Ureter (tissue), 1 donor: ENCODE data around the gene NEO1. TPM values are rescaled to one million over a fixed set of nuclear protein-coding genes. Genes with fewer than 3 reads are reported as not detected.
A peak's percentile ranks its signal among the peaks of the same experiment; 100 is the strongest.
"Not testable (repeated sequence)": the region's sequence is repeated elsewhere in the genome, so short reads cannot be mapped to it uniquely, and the experiment has no call there.

ENCODE experiments used
- DNase-seq: peaks from one replicate; pipeline ENCODE4 v3.0.0-alpha.2; 2020; ENCODE audit warnings: low spot score
- total RNA-seq: library from RNA; stranded (reverse); gene quantifications from one replicate; pipeline ENCODE4 v1.2.4, GENCODE V29; 2023
- donor health status: DM: yes; HTN: yes; CAD: no.

Gene NEO1
- total RNA-seq, 1 donor from 2014 or later = 36.0 TPM

DNA sequence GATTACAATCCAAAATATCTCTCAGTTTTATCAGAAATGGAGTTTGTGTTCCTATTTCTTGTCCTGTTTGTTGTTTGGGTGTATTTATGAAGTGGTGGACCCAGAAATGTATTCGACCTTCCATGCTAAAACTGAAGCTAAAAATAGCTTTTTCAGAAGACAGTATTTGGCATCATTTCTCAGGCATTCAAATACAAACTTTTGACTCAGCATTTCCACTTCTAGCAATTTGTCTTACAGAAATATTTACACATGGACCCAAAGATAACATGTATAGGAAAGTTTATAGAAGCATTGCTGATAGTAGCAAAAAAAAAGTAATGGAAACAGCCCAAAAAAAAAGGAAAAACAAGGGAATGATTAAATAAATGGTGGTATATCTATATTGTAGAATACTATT is 160.2 kb downstream of the NEO1 start:
- DNase-seq = no peak

- not testable (repeated sequence) for DNase-seq
Measured at GRCh38 chr15:73221450-73221849, 169.2 kb downstream of the NEO1 start.

GRCh38 chr15:73225358-73226015 is 173.2 kb downstream of the NEO1 start:
- DNase-seq = no peak

DNA sequence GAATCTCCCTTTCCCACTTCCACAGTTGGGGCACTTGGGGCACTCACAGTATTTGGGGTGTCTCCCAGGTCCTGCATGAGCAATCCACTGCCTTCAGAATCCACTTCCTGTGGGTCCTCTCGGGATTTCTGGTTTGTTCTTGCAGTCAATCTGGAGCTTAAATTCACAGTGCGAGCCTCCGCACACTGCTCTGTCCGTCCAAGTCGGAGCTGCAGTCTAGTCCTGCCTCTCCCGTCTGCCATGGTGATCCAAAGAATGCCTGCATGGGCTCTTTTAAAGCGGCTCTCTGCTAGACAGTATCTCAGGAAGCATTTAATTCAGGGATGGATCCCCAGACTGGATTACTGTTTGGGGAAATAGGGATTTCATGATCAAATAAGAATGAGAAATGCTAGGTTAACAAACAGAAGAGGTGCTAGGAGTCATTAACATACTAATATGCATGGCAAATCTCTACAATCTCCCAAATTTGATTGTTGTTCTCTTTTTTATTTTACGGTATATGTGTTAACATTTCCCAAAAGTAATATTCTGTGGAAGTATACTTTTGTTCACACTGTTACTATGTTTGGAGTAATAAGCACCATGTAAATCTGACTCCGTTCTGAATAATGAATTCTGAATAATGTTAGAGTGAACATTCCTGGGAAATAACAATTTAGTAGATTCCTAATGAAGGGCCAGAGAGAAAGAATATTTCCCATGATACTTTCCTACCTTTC is 174.0 kb downstream of the NEO1 start:
- no peak for DNase-seq

GRCh38 chr15:73227433-73228056 is 175.3 kb downstream of the NEO1 start:
- no peak for DNase-seq

DNA sequence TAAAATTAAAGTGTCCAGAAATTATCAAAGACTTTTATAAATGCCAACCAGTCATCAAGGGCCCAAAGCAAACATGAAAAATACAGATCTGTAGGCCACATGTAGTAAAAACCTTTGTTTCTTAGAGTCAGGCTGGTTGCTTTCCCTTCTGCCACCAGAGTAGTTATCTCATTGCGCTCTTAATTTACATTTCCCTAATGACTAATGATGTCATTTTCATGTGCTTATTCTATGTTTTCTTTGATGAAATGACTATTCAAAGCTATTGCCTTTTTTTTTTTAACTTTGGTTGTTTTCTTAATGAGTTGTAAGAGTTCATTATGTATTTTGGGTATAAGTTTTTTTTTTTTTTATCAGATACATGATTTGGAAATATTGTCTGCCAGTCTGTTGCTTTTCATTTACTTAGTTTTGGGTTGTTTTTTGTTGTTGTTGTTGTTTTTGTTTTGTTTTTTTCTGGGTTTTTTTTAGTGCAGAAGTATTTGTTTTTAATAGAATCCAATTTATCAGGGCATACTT is 175.9 kb downstream of the NEO1 start:
- no peak for DNase-seq

GRCh38 chr15:73231661-73232419 is 179.6 kb downstream of the NEO1 start:
- DNase-seq = no peak

DNA sequence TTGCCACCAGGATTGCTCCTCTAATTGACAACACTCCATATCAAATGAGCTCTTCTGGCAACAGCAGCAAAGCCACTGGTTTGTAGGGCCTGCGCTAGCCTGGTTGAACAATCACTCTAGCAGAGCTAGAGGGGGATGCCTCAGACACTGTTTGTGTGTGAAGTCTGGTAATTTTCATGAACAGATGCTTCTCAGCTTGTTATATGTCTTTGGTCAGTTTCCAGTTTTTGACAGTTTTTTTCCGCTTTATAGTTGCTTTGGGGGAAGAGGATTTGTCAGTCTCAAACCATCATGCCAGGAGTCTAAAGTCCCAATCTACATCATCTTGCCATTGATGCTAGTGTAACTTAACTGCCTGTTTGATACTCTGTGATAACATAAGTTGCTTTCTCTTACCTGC is 180.5 kb downstream of the NEO1 start:
- no peak for DNase-seq

GRCh38 chr15:73233623-73234022 is 181.4 kb downstream of the NEO1 start:
- DNase-seq = no peak

DNA sequence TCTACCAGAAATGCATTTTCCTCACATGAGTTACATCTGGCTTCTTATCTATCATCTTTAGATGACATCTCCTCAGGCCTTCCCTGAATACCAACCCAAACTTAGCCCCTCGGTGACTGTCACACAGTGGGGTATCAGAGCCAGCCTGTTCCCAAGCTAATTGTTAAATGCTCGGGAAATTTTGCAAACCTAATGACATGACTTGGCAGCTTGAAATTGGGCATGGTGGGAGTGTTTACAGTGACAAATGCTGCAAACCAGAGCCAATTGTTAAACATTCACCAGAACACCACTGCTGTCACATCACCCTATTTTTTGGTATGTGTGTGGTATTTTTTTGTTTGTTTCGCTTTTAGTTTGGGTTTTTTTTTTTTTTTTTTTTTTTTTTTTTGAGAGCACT is 185.6 kb downstream of the NEO1 start:
- no peak for DNase-seq

GRCh38 chr15:73239564-73240215 is 187.4 kb downstream of the NEO1 start:
- DNase-seq = no peak

DNA sequence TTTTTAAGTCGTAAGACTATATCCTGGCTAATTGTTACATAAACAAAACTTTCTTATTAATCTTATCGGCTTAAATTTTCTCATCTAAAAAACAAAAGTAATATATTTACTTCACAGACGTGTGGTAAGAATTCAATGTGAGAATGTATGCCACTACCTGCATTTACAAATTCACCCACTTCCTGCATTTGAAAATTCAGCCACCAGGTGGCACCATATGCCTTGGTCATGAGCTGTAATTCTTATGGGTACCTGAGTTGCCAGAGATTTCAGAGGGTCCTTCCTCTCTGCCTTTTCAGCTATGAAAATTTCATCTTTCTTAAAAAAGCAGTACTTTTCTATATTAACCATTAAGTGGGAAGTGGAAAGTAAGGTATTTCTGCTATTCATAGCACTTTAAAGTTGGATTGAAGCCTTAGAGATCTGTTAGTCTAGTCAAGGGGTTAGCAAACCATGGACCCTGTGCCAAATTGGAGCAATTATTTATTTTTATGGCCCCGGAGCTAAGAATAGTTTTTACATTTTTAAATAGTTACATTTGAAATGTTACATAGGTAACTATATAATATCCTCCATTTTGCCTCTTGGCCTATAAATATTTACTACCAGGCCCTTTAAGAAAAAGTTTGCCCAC is 188.7 kb downstream of the NEO1 start:
- DNase-seq = peak; percentile 77

GRCh38 chr15:73244333-73244732 is 192.1 kb downstream of the NEO1 start:
- DNase-seq = no peak

DNA sequence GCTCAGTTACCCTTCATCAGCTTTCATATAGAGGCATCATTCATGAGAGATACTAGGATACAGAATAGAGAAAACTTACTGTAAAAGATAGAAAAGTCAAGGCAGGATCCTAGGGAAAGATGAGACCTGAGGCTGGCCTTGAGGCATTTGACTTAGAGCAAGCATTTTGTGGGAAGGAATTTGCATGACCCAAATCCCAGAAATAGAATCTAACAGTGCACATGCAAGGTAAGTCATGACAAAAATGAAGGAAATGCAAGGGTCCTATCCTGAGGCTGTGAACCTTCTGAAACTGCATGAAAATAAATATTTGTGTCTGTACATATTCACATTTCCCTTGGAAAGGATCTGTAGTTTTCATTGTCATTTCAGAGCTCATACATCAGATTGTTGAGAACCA is 194.2 kb downstream of the NEO1 start:
- no peak for DNase-seq

- DNase-seq = no peak
Measured at GRCh38 chr15:73246898-73247297, 194.6 kb downstream of the NEO1 start.

GRCh38 chr15:73247331-73247730 is 195.1 kb downstream of the NEO1 start:
- no peak for DNase-seq

DNA sequence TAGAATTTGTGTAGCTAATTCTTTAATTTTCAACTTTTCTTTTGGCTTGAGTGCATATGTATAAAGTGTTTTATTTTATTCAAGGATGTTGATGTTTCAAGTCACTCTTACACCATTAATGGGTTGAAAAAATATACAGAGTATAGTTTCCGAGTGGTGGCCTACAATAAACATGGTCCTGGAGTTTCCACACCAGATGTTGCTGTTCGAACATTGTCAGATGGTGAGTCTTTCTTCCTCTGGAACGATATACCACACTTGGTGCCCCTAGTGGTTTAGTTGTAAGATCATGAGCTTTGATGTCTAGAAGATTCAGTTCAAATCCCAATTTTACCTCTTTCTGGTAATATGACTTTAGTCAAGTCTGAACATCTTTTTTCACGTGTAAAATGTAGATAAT is 197.2 kb downstream of the NEO1 start:
- DNase-seq = no peak

DNA sequence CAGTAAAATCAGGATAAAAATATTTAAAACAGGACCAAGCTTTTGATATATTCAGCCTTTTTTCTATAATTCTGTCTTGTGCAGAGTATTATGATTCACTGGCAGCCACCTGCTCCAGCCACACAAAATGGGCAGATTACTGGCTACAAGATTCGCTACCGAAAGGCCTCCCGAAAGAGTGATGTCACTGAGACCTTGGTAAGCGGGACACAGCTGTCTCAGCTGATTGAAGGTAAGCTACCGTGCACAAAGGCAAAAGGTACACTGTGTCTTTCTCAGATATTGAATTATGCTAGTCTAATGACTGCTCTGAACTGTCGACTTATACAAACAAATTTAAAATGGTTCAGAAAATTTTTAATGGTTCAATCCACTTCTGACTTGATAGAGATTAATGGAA is 202.3 kb downstream of the NEO1 start:
- DNase-seq = no peak

DNA sequence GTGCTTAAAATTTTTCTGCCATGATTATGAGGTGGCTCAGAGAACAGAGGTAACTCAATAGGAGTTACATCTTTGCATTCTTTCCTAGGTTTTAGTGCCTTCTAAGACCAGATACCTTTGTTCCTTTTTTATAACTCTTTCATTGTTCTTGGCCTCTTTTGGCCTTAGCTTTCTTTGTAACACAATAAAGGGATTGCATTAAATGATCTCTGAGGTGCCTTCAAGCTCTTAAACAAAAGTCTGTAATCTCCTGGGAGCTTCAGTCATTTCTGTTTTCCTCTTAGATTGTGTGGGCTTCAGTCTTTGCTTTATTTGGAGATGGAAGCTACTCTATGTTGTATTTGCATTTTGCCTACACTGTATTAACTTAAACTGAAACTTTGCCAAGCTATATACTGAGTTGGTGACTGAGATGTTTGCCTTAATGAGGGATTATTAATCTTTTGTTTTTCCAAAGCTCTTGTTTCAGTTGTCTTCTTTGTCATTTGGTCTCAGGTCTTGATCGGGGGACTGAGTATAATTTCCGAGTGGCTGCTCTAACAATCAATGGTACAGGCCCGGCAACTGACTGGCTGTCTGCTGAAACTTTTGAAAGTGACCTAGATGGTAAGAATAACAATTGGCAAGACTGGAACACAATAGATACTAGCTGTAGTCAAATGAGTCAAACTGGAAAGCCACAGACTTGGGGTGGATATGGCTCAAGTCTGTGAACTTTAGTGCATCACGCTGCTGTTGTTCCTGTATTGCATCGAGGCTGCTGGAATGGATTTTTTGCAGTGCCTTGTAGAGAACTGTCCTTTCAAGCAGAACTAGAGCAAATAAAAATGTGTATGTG is 206.2 kb downstream of the NEO1 start:
- no peak for DNase-seq

GRCh38 chr15:73264881-73265280 is 212.6 kb downstream of the NEO1 start:
- no peak for DNase-seq
